Ishikawa (cell line): Measurements from ENCODE around the gene FAHD1.

Experiments used
- FOXM1 ChIP-seq: IDR thresholded peaks from 2 replicates; pipeline ENCODE4 v1.6.1; 2012; ENCODE audit warnings: low read depth, borderline replicate concordance
- NFIC ChIP-seq: IDR thresholded peaks from 2 replicates; pipeline ENCODE4 v1.6.1; 2012
- RAD21 ChIP-seq: IDR thresholded peaks from 2 replicates; pipeline ENCODE4 v1.6.1; 2012; ENCODE audit warnings: low read depth
- TAF1 ChIP-seq: IDR thresholded peaks from 2 replicates; pipeline ENCODE4 v1.6.1; 2012; ENCODE audit warnings: low read depth, mild to moderate bottlenecking
- ZBTB7A ChIP-seq: IDR thresholded peaks from 2 replicates; pipeline ENCODE4 v1.6.1; 2012; ENCODE audit warnings: low read depth
- TF ChIP-seq, protein P1 (sequence below): IDR thresholded peaks from 2 replicates; pipeline ENCODE4 v1.6.1; 2012

DNA sequence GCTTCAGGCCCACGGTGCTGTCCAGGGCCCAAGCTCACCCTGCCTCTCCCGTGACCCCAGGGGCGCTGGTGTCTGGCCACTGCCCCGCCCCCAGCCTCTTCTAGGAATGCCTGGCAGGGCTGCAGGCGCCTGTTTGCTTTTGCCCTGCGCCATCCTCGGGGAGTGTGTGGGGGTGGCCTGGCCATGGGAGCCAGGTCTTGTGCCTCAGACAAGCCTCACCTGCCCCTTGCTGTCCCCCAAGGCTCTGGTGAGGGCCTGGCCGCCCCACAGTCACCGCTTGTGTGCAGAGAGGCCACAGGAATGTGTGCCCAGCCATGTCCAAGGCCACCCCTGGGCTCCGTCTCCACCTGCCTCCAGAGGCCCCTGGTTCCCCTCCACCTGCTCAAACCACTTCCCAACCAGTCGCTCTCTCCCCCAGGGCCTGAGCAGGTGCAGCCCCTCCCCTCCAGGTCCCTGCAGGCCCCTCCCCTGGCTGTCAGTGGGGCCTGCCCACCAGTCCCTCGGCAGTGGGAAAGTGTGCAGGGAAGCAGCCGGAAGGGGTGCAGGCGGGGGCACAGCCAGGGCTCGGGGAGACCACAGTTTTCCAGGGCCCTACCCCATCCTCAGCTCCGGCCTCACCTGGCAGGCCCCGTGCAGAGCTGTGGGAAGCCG is 32.7 kb upstream of the FAHD1 start:
- TF ChIP-seq FOXM1 (no peak), TAF1 (no peak), NFIC (no peak), RAD21 (no peak), ZBTB7A (no peak)
- TF ChIP-seq, protein P1, sequence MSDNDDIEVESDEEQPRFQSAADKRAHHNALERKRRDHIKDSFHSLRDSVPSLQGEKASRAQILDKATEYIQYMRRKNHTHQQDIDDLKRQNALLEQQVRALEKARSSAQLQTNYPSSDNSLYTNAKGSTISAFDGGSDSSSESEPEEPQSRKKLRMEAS: no peak
